Measurements from ENCODE around the gene SAPCD2.

The SAPCD2 gene

GRCh38 chr9:137018761-137019559 is 51.4 kb downstream of the SAPCD2 start (continued):
- no peak for TF ChIP-seq ZNF488 (tag by site-specific recombination; IDR thresholded peaks at IDR 0.05)

- peak; percentile 22; the same call in 1 of the 2 replicates for TF ChIP-seq KLF1 (tag by site-specific recombination; IDR thresholded peaks at IDR 0.05)
- no peak for TF ChIP-seq ZNF704 (tag by site-specific recombination; IDR thresholded peaks at IDR 0.05)
- TF ChIP-seq ZSCAN23 (tag by site-specific recombination; IDR thresholded peaks at IDR 0.05), result no peak
- no peak for TF ChIP-seq ZNF555 (tag by site-specific recombination; conservative IDR thresholded peaks at IDR 0.05)
- TF ChIP-seq ZNF169 (tag by site-specific recombination; IDR thresholded peaks at IDR 0.05), result no peak
- ChIA-PET POLR2A (interaction anchor here (0.6 kb wide), 1 partner anchor 16 kb away, joined by 6 read pairs; no protein-coding TSS in a partner anchor), CTCF (interaction anchor here (0.5 to 5.1 kb wide), 7 partner anchors 9 to 426 kb away, joined by 3 to 25 read pairs (median 3); no protein-coding TSS in a partner anchor)
- no peak overlapping the region for H3K27ac ChIP-seq (ENCODE audit: extremely low read depth, low read depth, low read length)
- peaks cover 0 to 54% of the 10 kb centered on the region in 2 experiments; a peak in 1 of 3 replicates for H3K36me3 ChIP-seq (ENCODE audit: control insufficient read depth in 2 of 2, insufficient read depth in 1 of 2, low read length in 2 of 2)
- no peaks in the 10 kb centered on the region for H3K9me3 ChIP-seq (ENCODE audit: control insufficient read depth, insufficient read depth, low read depth, low read length)
- no peaks in the 10 kb centered on the region for H3K4me1 ChIP-seq (ENCODE audit: control insufficient read depth, insufficient read depth, low read length)
- no peak overlapping the region for H3K4me3 ChIP-seq (ENCODE audit: low read depth, low read length)
These were observed 52.4 kb downstream of the SAPCD2 start for GRCh38 chr9:137017791-137018497.

GRCh38 chr9:137017071-137017470 is 53.3 kb downstream of the SAPCD2 start:
- Histone ChIP-seq H3K4me3 (ENCODE audit: low read depth, low read length) (no peak overlapping the region), H3K27ac (ENCODE audit: extremely low read depth, low read depth, low read length) (no peak overlapping the region), H3K9me3 (ENCODE audit: control insufficient read depth, insufficient read depth, low read depth, low read length) (no peaks in the 10 kb centered on the region), H3K4me1 (ENCODE audit: control insufficient read depth, insufficient read depth, low read length) (no peaks in the 10 kb centered on the region), H3K36me3 (ENCODE audit: control insufficient read depth in 2 of 2, insufficient read depth in 1 of 2, low read length in 2 of 2) (peaks cover 0 to 55% of the 10 kb centered on the region in 2 experiments; a peak in 1 of 3 replicates)
- ChIA-PET CTCF (interaction anchor here (0.5 to 5.1 kb wide), 2 partner anchors 10 to 12 kb away, joined by 3 to 25 read pairs; no protein-coding TSS in a partner anchor), POLR2A (interaction anchor here (0.6 kb wide), 1 partner anchor 17 kb away, joined by 6 read pairs; no protein-coding TSS in a partner anchor)
- TF ChIP-seq ZNF791 (tag by site-specific recombination; IDR thresholded peaks at IDR 0.05) (no peak), REST (tag by site-specific recombination; IDR thresholded peaks at IDR 0.05) (no peak), ZNF341 (tag by site-specific recombination; IDR thresholded peaks at IDR 0.05; ENCODE audit: low read depth) (no peak), TRIM28 (IDR thresholded peaks at IDR 0.05; ENCODE audit: borderline replicate concordance, low read length) (no peak), ZBTB11 (tag by site-specific recombination; conservative IDR thresholded peaks at IDR 0.05; ENCODE audit: low read depth) (no peak), ZNF391 (tag by site-specific recombination; IDR thresholded peaks at IDR 0.05; ENCODE audit: borderline replicate concordance, low read depth) (no peak), ZNF548 (tag by site-specific recombination; IDR thresholded peaks at IDR 0.05) (no peak), ZNF76 (tag by site-specific recombination; IDR thresholded peaks at IDR 0.05; ENCODE audit: borderline replicate concordance, low read depth) (no peak), ZNF211 (tag by site-specific recombination; IDR thresholded peaks at IDR 0.05; ENCODE audit: low read depth) (no peak), ZNF701 (tag by site-specific recombination; IDR thresholded peaks at IDR 0.05) (no peak), KLF7 (tag by site-specific recombination; IDR thresholded peaks at IDR 0.05; ENCODE audit: borderline replicate concordance) (no peak), ZSCAN16 (tag by site-specific recombination; IDR thresholded peaks at IDR 0.05) (no peak), SP3 (tag by site-specific recombination; IDR thresholded peaks at IDR 0.05) (no peak), ZNF121 (tag by site-specific recombination; IDR thresholded peaks at IDR 0.05) (no peak), ZNF768 (tag by site-specific recombination; IDR thresholded peaks at IDR 0.05) (no peak), ZNF530 (tag by site-specific recombination; IDR thresholded peaks at IDR 0.05; ENCODE audit: low read depth) (no peak), KLF8 (tag by site-specific recombination; IDR thresholded peaks at IDR 0.05) (no peak)
